KOPT-K1 (cell line): ENCODE data around the gene NR3C1.

Source experiments
- H3K27ac ChIP-seq: fragments of 200-600 bp; sonication (generic); 2 replicates; pipeline ENCODE4 v1.5.1; 2016; ENCODE audit warnings: antibody characterized with exemption, mild to moderate bottlenecking, low read depth, low read length; ENCODE audit not compliant: poor library complexity, severe bottlenecking
- H3K36me3 ChIP-seq: fragments of 200-600 bp; sonication (generic); 2 replicates; pipeline ENCODE4 v1.5.1; 2017; ENCODE audit warnings: antibody characterized with exemption, mild to moderate bottlenecking, low read length, moderate library complexity; ENCODE audit not compliant: insufficient read depth
- H3K9me3 ChIP-seq: fragments of 200-600 bp; sonication (generic); 2 replicates; pipeline ENCODE4 v1.5.1; 2017; ENCODE audit warnings: antibody characterized with exemption, low read length, mild to moderate bottlenecking; ENCODE audit not compliant: insufficient read depth, poor library complexity, severe bottlenecking

NR3C1 gene

DNA sequence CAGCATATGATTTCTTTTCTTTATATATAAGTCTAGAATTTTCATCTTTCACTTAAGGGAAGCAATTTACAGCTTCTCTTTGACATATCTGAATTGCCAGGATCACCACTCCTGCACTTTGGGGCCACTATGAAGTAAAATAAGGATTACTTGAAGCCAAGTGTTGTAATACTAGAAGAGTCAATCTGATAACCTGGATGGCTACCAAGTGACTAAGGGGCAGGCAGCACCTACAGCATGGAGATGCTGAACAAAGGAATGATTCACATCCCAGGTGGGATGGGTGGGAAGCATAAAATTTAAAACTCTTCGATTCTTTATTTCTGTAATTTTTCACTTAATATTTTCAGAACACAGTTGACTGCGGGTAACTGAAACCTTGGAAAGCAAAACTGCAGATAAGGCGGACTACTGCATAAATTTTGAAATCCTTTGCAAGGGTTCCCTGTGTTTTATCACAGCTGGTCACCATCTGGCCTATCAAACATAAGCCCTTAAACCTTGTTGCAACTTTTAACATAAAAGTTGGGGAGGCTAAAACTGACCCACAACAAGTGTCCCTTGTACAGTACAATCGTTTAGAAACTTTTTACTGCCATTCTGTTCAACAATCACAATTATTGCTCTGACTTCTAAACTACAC is 31.2 kb downstream of the NR3C1 start:
- Histone ChIP-seq H3K27ac (no peak overlapping the region), H3K9me3 (no peaks in the 10 kb centered on the region), H3K36me3 (peaks cover 8% of the 10 kb centered on the region; the same call in 1 of the 2 replicates)

DNA sequence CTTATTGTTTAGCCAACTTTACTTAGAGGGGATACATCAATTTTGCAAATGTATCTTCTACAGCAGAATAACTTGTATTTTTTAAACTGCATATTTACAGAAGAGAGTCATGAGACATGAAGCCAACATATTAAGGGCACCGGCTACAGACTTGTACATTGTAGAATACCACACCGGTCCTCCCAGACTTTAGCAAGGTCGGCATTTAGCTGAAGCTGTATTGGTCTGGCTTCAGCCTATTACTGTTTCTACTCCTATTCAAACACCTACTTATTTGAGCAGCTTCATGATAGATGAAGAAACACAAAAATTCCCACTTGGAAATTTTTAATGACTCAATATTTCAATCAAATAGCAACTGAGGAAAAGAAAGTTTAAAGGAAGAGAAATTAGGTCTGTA is 33.0 kb downstream of the NR3C1 start:
- no peaks in the 10 kb centered on the region for H3K9me3 ChIP-seq
- no peak overlapping the region for H3K27ac ChIP-seq
- peaks cover 8% of the 10 kb centered on the region; the same call in 1 of the 2 replicates for H3K36me3 ChIP-seq

DNA sequence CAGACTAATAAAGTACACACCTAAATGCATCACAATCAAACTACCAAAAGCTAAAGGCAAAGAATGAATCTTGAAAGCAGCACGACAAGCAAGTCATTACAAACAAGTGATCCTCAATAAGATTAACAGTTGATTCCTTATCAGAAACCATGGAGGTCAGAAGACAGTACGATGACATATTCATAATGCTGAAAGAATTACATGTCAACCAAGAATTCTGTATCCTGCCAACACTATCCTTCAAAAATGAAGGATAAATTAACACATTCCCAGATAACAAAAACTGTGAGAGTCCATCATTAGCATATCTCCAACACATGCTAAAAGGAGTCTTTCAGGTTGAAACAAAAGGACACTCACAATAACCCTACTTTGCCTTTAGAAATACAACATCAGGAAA is 39.4 kb downstream of the NR3C1 start:
- Histone ChIP-seq H3K27ac (no peak overlapping the region), H3K36me3 (peaks cover 8% of the 10 kb centered on the region; the same call in 1 of the 2 replicates), H3K9me3 (peaks cover 7% of the 10 kb centered on the region)

DNA sequence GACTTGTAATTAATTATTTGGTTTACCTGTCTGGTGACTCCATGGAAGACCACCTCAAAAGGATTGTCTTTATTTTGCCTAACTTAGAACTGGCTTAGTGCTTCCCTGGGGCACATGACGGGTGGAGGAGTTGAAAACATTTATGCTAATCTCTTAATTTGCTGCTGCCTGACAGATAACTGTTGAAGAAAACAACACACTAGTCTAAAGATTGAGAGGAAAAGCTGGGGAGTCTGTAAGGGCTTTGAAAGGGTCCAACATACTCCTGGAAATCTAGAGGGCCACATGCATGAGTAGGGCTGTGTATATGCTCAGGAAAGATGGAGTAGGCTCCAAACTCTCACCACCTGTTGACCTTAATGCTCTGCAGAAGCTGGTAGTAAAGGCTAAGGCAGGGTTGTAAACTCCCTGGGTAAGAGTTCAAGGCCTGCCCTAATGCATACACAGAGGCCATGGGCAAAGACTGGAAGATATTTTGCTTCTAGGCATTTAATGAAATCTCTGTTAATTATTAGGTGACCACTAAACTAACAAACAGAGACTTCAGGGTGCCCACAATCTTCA is 40.7 kb downstream of the NR3C1 start:
- H3K27ac ChIP-seq: no peak overlapping the region
- no peaks in the 10 kb centered on the region for H3K36me3 ChIP-seq
- peaks cover 7% of the 10 kb centered on the region for H3K9me3 ChIP-seq

DNA sequence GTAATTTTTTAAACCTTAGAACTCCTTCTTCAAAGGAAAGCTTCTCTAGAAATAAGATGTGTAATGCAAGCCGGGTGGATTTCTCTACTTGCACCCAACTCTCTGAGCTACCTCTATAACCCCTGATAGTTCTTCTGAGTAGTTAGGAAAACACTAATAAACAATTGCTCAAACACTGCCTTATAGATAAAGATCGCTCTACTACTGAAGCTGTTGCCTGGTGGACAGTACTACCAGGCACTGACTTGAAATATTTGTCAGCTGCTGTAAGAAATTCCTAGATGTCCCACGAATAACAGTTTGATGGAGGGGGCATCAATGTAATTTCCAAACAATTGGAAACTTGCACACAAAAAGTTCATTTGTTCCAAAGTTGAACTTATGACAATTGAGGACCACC is 42.0 kb downstream of the NR3C1 start:
- Histone ChIP-seq H3K36me3 (no peaks in the 10 kb centered on the region), H3K9me3 (peaks cover 7% of the 10 kb centered on the region), H3K27ac (no peak overlapping the region)

DNA sequence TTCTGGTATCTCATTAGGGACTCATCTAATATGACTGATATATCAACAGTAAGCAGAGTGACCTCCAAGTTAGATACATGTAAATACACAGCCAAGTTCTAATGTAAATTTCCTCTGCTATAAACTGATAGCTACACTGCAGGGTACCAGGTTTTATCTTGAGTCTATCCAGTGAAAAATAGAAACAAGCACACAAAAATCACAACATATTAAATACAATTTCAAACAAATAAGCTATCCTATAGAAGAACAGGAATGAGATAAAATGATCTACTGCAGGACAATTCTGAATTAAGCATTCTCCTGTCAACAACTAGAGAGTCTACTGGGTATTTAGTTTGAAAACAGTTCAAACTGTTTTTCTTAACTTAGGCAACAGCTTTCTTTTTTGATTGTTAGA is 42.7 kb downstream of the NR3C1 start:
- peaks cover 7% of the 10 kb centered on the region for H3K9me3 ChIP-seq
- no peak overlapping the region for H3K27ac ChIP-seq
- H3K36me3 ChIP-seq: no peaks in the 10 kb centered on the region

DNA sequence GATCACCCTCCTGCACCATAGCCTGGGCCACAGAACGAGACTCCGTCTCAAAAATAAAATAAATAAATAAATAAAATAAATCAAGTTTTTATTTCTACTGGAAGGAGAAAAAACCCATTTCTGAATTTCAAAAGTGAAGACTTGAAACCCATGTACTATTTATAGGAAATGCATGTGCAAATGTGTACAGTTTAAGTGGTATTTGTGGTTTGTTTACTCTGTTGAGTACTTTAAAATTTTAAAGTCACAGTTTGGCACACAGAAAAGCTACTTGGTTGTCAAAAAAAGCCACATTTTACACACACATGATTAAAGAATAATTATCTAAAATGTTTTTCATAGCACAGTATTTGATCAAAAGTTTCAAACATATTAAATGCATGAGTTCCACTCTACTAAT is 43.6 kb downstream of the NR3C1 start:
- Histone ChIP-seq H3K9me3 (peaks cover 7% of the 10 kb centered on the region), H3K36me3 (no peaks in the 10 kb centered on the region), H3K27ac (no peak overlapping the region)

DNA sequence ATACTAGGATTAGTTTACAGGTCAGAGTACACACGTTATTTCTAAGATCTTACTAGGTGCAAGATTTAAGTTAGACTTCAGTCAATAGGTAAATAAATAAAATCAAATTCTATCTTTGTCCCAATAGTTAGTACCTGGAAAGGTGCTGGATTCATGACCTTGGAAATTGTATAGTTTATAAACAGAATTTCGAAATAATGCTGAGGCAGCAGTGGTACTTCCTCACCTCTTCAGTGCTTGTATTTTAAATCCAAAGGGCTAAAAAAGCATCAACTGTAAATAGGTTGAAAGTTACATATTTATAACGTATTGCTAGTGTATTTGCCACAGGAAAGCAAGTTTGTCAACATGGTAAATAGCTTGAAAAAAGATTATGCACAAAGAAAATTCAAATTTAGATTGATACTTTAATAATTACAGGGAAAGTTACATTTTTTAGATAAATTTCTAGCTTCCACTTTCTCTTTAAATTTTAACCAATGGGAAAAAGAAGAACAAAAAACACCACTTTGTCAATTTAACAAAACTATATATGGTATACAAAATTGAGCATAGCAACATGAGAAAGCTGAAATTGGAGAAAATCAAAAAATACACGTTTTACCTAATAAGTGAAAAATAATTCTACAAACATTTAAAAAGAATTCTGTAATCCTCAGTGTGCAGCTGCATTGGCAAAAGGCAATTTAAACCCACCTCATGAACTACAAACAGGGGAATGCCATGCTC is 46.5 kb downstream of the NR3C1 start:
- no peaks in the 10 kb centered on the region for H3K9me3 ChIP-seq
- no peak overlapping the region for H3K27ac ChIP-seq

DNA sequence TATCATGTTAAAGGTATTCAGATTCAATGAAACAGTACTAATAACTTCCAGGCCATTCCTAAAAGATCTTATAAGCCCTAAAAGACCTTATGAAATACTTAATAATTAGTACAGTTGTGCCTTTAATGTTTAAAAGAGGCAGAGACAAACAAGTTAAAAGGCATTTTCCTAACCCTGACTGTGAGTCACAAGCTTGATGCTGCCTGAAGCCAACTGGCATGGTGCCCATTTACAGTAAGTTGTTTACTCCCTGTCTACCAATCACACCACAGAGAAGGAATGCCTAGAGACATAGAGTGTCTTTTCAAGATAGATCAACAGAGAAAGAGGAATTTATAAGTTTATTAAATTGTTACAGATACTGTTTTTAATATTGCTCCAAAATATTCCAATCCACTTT is 47.8 kb downstream of the NR3C1 start:
- Histone ChIP-seq H3K27ac (no peak overlapping the region), H3K36me3 (no peaks in the 10 kb centered on the region), H3K9me3 (no peaks in the 10 kb centered on the region)

More for the DNA sequence above, 46.5 kb downstream of the NR3C1 start:
- no peaks in the 10 kb centered on the region for H3K36me3 ChIP-seq

DNA sequence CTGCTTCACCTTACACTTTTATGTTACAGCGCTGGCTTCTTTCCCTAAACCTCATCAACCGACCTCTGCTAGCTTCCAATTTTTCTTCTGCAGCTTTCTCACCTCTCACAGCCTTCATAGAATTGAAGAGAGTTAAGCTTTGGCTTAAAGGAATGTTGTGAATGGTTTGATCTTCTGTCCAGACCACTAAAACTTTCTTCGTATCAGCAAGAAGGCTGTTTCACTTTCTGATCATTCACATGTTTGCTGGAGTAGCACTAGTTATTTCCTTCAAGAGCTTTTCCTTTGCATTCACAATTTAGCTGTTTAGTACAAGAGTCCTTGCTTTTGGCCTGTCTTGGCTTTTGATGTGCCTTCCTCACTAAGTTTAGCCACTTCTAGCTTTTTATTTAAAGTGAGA is 49.5 kb downstream of the NR3C1 start:
- peak overlapping the region; percentile 51 for H3K27ac ChIP-seq
- no peaks in the 10 kb centered on the region for H3K9me3 ChIP-seq
- no peaks in the 10 kb centered on the region for H3K36me3 ChIP-seq

DNA sequence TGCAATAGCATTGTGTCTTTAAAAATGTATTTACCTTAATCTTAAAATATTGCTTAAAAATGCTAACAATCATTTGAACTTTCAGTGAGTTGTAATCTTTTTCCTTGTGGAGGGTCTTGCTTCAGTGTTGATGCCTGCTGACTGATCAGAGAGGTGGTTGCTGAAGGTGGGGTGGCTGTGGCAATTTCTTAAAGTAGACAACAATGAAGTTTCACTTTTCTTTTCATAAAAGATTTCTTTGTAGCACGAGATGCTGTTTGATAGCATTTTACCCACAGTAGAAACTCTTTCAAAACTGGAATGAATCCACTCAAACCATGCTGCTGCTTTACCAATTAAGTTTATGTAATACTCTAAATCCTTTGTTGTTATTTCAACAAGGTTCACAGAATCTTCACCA is 50.8 kb downstream of the NR3C1 start:
- peak overlapping the region; percentile 51 for H3K27ac ChIP-seq

DNA sequence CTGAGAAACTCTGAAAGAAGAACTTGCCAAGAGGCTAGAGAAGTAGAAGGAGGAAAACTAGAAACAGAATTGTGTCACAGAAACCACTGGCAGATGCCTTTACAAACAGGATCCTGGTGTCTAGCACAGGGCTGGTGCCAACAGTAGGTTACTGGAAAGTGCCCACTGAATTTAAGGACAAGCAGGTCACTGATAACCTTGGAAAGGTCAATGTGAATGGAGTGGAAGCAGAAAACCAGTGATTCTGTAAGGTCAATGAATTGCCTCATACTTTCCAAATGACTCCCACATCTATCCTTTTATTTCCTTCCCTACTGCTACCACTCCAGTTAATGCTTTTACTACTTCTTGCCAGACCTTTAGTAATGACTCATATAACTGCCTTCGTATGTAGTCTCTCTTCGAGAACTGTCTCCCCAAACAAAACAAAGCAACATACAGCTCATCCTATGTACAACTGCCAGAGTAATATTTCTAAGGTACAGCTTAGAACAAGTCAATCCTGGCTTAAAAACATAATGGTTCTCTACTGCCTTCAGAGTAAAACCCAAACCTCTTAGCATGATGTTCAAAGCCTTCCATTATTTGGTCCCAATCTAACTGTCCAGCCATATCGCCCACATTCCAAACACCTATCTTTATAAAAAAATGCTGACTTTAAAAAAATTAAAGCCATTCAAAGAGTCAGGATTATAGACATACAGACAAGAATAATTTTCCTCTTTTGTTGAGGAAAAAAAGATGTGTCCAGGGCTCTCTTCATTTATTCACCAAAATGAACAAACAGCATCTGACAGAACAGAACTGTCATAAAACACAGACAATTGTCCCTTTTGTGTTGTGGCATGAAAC is 52.5 kb downstream of the NR3C1 start:
- Histone ChIP-seq H3K36me3 (no peaks in the 10 kb centered on the region), H3K9me3 (no peaks in the 10 kb centered on the region), H3K27ac (no peak overlapping the region)

More for the DNA sequence above, 50.8 kb downstream of the NR3C1 start:
- Histone ChIP-seq H3K9me3 (no peaks in the 10 kb centered on the region), H3K36me3 (no peaks in the 10 kb centered on the region)

DNA sequence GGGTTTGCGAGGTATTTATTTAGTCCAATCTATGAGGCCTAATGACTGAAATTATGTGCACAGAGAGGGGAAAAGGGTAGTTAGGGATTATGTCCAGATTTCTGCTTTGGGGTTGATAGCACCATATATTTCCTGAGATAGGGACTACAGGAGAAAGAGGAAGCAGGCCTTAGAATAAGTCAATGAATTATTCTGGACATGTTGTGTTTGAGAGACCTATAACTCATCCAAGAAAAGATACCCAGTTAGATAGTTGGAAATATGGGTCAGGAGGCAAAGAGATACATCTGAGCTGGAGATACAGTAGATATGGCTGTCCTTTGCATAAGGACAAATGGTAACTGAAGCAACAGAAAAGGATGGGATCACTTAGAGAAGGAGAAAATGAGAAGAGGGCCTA is 53.1 kb downstream of the NR3C1 start:
- Histone ChIP-seq H3K27ac (no peak overlapping the region), H3K9me3 (no peaks in the 10 kb centered on the region), H3K36me3 (no peaks in the 10 kb centered on the region)

DNA sequence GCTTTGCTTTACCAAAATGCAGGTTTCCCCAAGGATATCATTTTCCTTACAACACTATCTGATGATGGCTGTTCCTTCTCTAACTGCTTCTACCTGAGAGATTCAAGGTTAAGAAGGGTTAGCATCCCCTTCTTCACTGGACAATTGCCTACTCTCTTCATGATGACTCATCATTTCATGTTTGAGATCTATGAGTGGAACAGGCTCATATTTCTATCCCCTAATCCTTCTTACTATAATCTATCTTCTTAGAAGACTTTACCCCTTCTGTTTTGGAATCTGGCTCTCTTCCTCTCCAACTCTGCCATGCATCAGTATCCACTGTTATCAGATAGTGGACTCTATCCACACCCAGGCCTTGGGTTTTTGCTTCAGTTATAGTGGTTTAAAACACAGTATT is 54.3 kb downstream of the NR3C1 start:
- H3K36me3 ChIP-seq: no peaks in the 10 kb centered on the region
- no peak overlapping the region for H3K27ac ChIP-seq
- no peaks in the 10 kb centered on the region for H3K9me3 ChIP-seq
